Measurements from ENCODE around the gene PCDHB10. TPM values are rescaled to one million over a fixed set of nuclear protein-coding genes. Genes with fewer than 3 reads are reported as not detected.
"Not testable (repeated sequence)": the region's sequence is repeated elsewhere in the genome, so short reads cannot be mapped to it uniquely, and the experiment has no call there.

PCDHB10 gene
- total and polyA plus RNA-seq, 10 of the 15 experiments (the other 5 are each of a cell fraction or from before 2014, with no cell fraction given), result 0.01 to 0.06 TPM; not detected in 8

DNA sequence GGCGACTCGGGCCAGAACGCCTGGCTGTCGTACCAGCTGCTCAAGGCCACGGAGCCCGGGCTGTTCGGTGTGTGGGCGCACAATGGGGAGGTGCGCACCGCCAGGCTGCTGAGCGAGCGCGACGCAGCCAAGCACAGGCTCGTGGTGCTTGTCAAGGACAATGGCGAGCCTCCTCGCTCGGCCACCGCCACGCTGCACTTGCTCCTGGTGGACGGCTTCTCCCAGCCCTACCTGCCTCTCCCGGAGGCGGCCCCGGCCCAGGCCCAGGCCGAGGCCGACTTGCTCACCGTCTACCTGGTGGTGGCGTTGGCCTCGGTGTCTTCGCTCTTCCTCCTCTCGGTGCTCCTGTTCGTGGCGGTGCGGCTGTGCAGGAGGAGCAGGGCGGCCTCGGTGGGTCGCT, 2.2 kb downstream of the PCDHB10 start:
- CTCF ChIA-PET; DNase-seq (ENCODE audit: low read depth, low spot score); in situ Hi-C loops (cut with MboI); RAD21 ChIA-PET (ENCODE audit: unreplicated experiment); H3K27me3 ChIP-seq (replicated peaks in 1 of 2; ENCODE audit: control insufficient read depth in 2 of 2, insufficient read depth in 2 of 2, low read length in 1 of 2); ATAC-seq; H3K4me3 ChIP-seq; SMC1A ChIA-PET (ENCODE audit: uncharacterized antibody, unreplicated experiment); H3K27ac ChIP-seq (ENCODE audit: control insufficient read depth, insufficient read depth); H2AFZ ChIP-seq (ENCODE audit: control insufficient read depth, low read depth, low read length); H3K4me1 ChIP-seq (ENCODE audit: control insufficient read depth, insufficient read depth, low read length); H3K79me2 ChIP-seq (ENCODE audit: control insufficient read depth, insufficient read depth, low read length); H3K4me2 ChIP-seq (ENCODE audit: control insufficient read depth, insufficient read depth); intact Hi-C loops (cut with micrococcal nuclease; ENCODE audit: unreplicated experiment); H3K9ac ChIP-seq (ENCODE audit: control insufficient read depth, insufficient read depth, low read length); H3K9me3 ChIP-seq (replicated peaks; ENCODE audit: control insufficient read depth, insufficient read depth, low read length); H3K36me3 ChIP-seq (ENCODE audit: control insufficient read depth in 2 of 2, insufficient read depth in 2 of 2, low read length in 1 of 2); FAIRE-seq; BruUV-seq (replicated peaks); H4K20me1 ChIP-seq (ENCODE audit: control insufficient read depth, insufficient read depth); POLR2A ChIA-PET: not testable (repeated sequence)
- 76% methylated on average over 4 of the region's 37 CpGs for WGBS (ENCODE audit: insufficient coverage, insufficient replicate concordance, low lambda C conversion rate, missing lambda C conversion rate)

DNA sequence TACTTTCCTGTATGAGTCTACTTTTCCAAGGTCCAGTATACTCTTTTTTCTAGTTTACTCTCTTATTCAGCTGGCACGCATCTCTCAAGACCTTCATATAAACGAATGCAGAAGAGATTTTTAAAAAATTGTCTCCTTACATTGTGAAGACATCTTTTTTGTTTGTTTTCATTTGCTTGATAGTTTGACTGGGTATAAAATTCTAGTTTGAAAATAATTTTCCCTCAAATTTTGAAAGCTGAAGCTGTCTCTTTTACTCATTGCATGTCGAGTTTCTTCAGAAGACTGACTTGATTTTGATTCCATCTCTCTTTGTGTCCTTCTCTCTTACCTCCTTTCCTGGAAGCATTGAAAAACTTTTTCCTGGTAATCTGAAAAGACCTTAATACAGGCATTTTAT, 4.2 kb downstream of the PCDHB10 start:
- H2AFZ ChIP-seq (ENCODE audit: control insufficient read depth, low read depth, low read length), result no peak overlapping the region
- intact Hi-C loops (cut with micrococcal nuclease; ENCODE audit: unreplicated experiment), result no loop called here
- no peaks in the 10 kb centered on the region for H3K36me3 ChIP-seq (ENCODE audit: control insufficient read depth in 2 of 2, insufficient read depth in 2 of 2, low read length in 1 of 2)
- H3K4me2 ChIP-seq (ENCODE audit: control insufficient read depth, insufficient read depth), result no peak overlapping the region
- ChIA-PET RAD21 (ENCODE audit: unreplicated experiment) (no interaction called here), CTCF (no interaction called here), SMC1A (ENCODE audit: uncharacterized antibody, unreplicated experiment) (no interaction called here), POLR2A (no interaction called here)
- ATAC-seq (no peak), DNase-seq (ENCODE audit: low read depth, low spot score) (no peak), FAIRE-seq (no peak)
- no peaks in the 10 kb centered on the region for H3K27me3 ChIP-seq (replicated peaks in 1 of 2; ENCODE audit: control insufficient read depth in 2 of 2, insufficient read depth in 2 of 2, low read length in 1 of 2)
- no TSS peak for BruUV-seq (replicated peaks)
- TF ChIP-seq, protein P1, sequence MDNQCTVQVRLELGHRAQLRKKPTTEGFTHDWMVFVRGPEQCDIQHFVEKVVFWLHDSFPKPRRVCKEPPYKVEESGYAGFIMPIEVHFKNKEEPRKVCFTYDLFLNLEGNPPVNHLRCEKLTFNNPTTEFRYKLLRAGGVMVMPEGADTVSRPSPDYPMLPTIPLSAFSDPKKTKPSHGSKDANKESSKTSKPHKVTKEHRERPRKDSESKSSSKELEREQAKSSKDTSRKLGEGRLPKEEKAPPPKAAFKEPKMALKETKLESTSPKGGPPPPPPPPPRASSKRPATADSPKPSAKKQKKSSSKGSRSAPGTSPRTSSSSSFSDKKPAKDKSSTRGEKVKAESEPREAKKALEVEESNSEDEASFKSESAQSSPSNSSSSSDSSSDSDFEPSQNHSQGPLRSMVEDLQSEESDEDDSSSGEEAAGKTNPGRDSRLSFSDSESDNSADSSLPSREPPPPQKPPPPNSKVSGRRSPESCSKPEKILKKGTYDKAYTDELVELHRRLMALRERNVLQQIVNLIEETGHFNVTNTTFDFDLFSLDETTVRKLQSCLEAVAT (IDR thresholded peaks at IDR 0.05), result no peak
- TF ChIP-seq EED (IDR thresholded peaks at IDR 0.05; ENCODE audit: low read depth) (no peak), HDGF (IDR thresholded peaks at IDR 0.05) (no peak), CEBPB (IDR thresholded peaks at IDR 0.05; ENCODE audit: borderline replicate concordance in 1 of 2, low read depth in 2 of 2, low read length in 2 of 2) (no peak), FOXK2 (IDR thresholded peaks at IDR 0.05) (no peak), NFYA (IDR thresholded peaks at IDR 0.05; ENCODE audit: borderline replicate concordance, low read depth, low read length) (no peak)
- TF ChIP-seq, protein P2, sequence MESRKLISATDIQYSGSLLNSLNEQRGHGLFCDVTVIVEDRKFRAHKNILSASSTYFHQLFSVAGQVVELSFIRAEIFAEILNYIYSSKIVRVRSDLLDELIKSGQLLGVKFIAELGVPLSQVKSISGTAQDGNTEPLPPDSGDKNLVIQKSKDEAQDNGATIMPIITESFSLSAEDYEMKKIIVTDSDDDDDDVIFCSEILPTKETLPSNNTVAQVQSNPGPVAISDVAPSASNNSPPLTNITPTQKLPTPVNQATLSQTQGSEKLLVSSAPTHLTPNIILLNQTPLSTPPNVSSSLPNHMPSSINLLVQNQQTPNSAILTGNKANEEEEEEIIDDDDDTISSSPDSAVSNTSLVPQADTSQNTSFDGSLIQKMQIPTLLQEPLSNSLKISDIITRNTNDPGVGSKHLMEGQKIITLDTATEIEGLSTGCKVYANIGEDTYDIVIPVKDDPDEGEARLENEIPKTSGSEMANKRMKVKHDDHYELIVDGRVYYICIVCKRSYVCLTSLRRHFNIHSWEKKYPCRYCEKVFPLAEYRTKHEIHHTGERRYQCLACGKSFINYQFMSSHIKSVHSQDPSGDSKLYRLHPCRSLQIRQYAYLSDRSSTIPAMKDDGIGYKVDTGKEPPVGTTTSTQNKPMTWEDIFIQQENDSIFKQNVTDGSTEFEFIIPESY (IDR thresholded peaks at IDR 0.05), result no peak
- TF ChIP-seq, protein P3, sequence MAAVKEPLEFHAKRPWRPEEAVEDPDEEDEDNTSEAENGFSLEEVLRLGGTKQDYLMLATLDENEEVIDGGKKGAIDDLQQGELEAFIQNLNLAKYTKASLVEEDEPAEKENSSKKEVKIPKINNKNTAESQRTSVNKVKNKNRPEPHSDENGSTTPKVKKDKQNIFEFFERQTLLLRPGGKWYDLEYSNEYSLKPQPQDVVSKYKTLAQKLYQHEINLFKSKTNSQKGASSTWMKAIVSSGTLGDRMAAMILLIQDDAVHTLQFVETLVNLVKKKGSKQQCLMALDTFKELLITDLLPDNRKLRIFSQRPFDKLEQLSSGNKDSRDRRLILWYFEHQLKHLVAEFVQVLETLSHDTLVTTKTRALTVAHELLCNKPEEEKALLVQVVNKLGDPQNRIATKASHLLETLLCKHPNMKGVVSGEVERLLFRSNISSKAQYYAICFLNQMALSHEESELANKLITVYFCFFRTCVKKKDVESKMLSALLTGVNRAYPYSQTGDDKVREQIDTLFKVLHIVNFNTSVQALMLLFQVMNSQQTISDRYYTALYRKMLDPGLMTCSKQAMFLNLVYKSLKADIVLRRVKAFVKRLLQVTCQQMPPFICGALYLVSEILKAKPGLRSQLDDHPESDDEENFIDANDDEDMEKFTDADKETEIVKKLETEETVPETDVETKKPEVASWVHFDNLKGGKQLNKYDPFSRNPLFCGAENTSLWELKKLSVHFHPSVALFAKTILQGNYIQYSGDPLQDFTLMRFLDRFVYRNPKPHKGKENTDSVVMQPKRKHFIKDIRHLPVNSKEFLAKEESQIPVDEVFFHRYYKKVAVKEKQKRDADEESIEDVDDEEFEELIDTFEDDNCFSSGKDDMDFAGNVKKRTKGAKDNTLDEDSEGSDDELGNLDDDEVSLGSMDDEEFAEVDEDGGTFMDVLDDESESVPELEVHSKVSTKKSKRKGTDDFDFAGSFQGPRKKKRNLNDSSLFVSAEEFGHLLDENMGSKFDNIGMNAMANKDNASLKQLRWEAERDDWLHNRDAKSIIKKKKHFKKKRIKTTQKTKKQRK (IDR thresholded peaks at IDR 0.05; ENCODE audit: low read depth, low read length), result no peak
- no peaks in the 10 kb centered on the region for H3K79me2 ChIP-seq (ENCODE audit: control insufficient read depth, insufficient read depth, low read length)
- in situ Hi-C loops (cut with MboI), result no loop called here
- H3K27ac ChIP-seq (ENCODE audit: control insufficient read depth, insufficient read depth), result no peak overlapping the region
- no peak overlapping the region for H3K4me3 ChIP-seq
- no peaks in the 10 kb centered on the region; the same call in 2 of the 3 replicates for H3K9me3 ChIP-seq (replicated peaks; ENCODE audit: control insufficient read depth, insufficient read depth, low read length)
- no peaks in the 10 kb centered on the region for H3K4me1 ChIP-seq (ENCODE audit: control insufficient read depth, insufficient read depth, low read length)
- no peaks in the 10 kb centered on the region for H4K20me1 ChIP-seq (ENCODE audit: control insufficient read depth, insufficient read depth)
- no peak overlapping the region for H3K9ac ChIP-seq (ENCODE audit: control insufficient read depth, insufficient read depth, low read length)
- 0% methylated on average over 3 of the region's 3 CpGs for WGBS (ENCODE audit: insufficient coverage, insufficient replicate concordance, low lambda C conversion rate, missing lambda C conversion rate)
